Middle frontal gyrus (tissue), 1 donor: Measurements from ENCODE around the gene GPR143.

Experiments used
- DNase-seq: peaks from one replicate; pipeline ENCODE4 v3.0.0-alpha.2; 2015; ENCODE audit warnings: low spot score; ENCODE audit errors: extremely low spot score

Gene GPR143

GRCh38 chrX:9708923-9709553, 56.6 kb downstream of the GPR143 start:
- peak; percentile 11 for DNase-seq

GRCh38 chrX:9708086-9708485, 57.6 kb downstream of the GPR143 start:
- no peak for DNase-seq

- no peak for DNase-seq
Measured at GRCh38 chrX:9707306-9708033, 58.2 kb downstream of the GPR143 start.

GRCh38 chrX:9706421-9706820, 59.2 kb downstream of the GPR143 start:
- DNase-seq, result no peak

- no peak for DNase-seq
Measured at GRCh38 chrX:9704876-9705465, 60.7 kb downstream of the GPR143 start.

- DNase-seq, result no peak
Measured at GRCh38 chrX:9703406-9703805, 62.2 kb downstream of the GPR143 start.

- no peak for DNase-seq
Measured at GRCh38 chrX:9701790-9702189, 63.9 kb downstream of the GPR143 start.

GRCh38 chrX:9700555-9700954, 65.1 kb downstream of the GPR143 start:
- DNase-seq, result no peak

GRCh38 chrX:9698576-9698975, 67.1 kb downstream of the GPR143 start:
- DNase-seq, result no peak

GRCh38 chrX:9693307-9694001, 72.2 kb downstream of the GPR143 start:
- no peak for DNase-seq

GRCh38 chrX:9690046-9690445, 75.6 kb downstream of the GPR143 start:
- DNase-seq, result no peak

GRCh38 chrX:9688833-9689232, 76.8 kb downstream of the GPR143 start:
- DNase-seq, result no peak

- DNase-seq, result no peak
Measured at GRCh38 chrX:9687899-9688298, 77.7 kb downstream of the GPR143 start.

GRCh38 chrX:9683350-9683749, 82.3 kb downstream of the GPR143 start:
- no peak for DNase-seq

- DNase-seq, result no peak
Measured at GRCh38 chrX:9682861-9683260, 82.8 kb downstream of the GPR143 start.

- no peak for DNase-seq
Measured at GRCh38 chrX:9682456-9682855, 83.2 kb downstream of the GPR143 start.

- no peak for DNase-seq
Measured at GRCh38 chrX:9681422-9681821, 84.2 kb downstream of the GPR143 start.

GRCh38 chrX:9681011-9681410, 84.6 kb downstream of the GPR143 start:
- no peak for DNase-seq

- DNase-seq, result no peak
Measured at GRCh38 chrX:9678215-9678965, 87.3 kb downstream of the GPR143 start.

- DNase-seq, result no peak
Measured at GRCh38 chrX:9677098-9677739, 88.4 kb downstream of the GPR143 start.

GRCh38 chrX:9676738-9677097, 88.9 kb downstream of the GPR143 start:
- no peak for DNase-seq
